Tibial artery (tissue), 4 donors: ENCODE data around the gene PLPP7.
"Not testable (repeated sequence)": the region's sequence is repeated elsewhere in the genome, so short reads cannot be mapped to it uniquely, and the experiment has no call there.

ENCODE experiments used
- DNase-seq, 2 donors: peaks; one replicate each; pipeline ENCODE4 v3.0.0-alpha.2; 2019
- H3K27ac ChIP-seq, 2 donors: fragments of 200-600 bp; sonication (generic) in 1 of 2; 1 replicate in 1 of 2; 2 replicates in 1 of 2; pipeline ENCODE4 v1.5.1; 2018 to 2019; ENCODE audit warnings: mild to moderate bottlenecking in 1 of 2
- H3K27me3 ChIP-seq, 2 donors: fragments of 200-600 bp; sonication (generic) in 1 of 2; one replicate each; pipeline versions ENCODE4 v1.5.1 to v1.6.0; 2016 to 2019
- H3K36me3 ChIP-seq, 3 donors: fragments of 200-600 bp; sonication (generic) in 2 of 3; one replicate each; pipeline ENCODE4 v1.5.1; 2016 to 2019; ENCODE audit warnings: mild to moderate bottlenecking in 2 of 3
- H3K4me1 ChIP-seq, 4 donors: fragments of 200-600 bp; sonication (generic) in 2 of 4; 1 replicate in 3 of 4; 2 replicates in 1 of 4; pipeline ENCODE4 v1.5.1; 2016 to 2019
- H3K4me3 ChIP-seq, 2 donors: fragments of 200-600 bp; sonication (generic) in 1 of 2; 1 replicate in 1 of 2; 2 replicates in 1 of 2; pipeline ENCODE4 v1.5.1; 2018 to 2019; ENCODE audit warnings: mild to moderate bottlenecking in 2 of 2
- H3K9me3 ChIP-seq, 3 donors: fragments of 200-600 bp; sonication (generic) in 1 of 3; one replicate each; pipeline ENCODE4 v1.5.1; 2016 to 2019
- CTCF ChIP-seq, 2 experiments: fragments of 200-600 bp in 1 of 2; fragments of 450-650 bp in 1 of 2; IDR thresholded peaks; one replicate each; pipeline ENCODE4 v1.5.1; 2017 to 2019; ENCODE audit warnings: antibody characterized with exemption in 2 of 2, mild to moderate bottlenecking in 1 of 2, moderate library complexity in 1 of 2
- intact Hi-C: fragments of 100-400 bp; cut with DNase I; formaldehyde crosslinking; loops from one replicate; pipeline ENCODE4 v1.15.0; 2023; ENCODE audit warnings: low total_unique reads

PLPP7 gene

GRCh38 chr9:131334629-131335367, 45.3 kb downstream of the PLPP7 start:
- no peak overlapping the region for H3K4me3 ChIP-seq
- peak; percentile 38 to 84 for DNase-seq
- no peak overlapping the region for H3K27ac ChIP-seq

GRCh38 chr9:131335368-131335755, 45.8 kb downstream of the PLPP7 start:
- no peak for DNase-seq
- Histone ChIP-seq H3K4me3 (no peak overlapping the region), H3K4me1 (peaks cover 0 to 12% (median 0%) of the 10 kb centered on the region in 4 donors), H3K36me3 (no peaks in the 10 kb centered on the region), H3K27ac (no peak overlapping the region), H3K9me3 (no peaks in the 10 kb centered on the region), H3K27me3 (no peaks in the 10 kb centered on the region)
- no peak for TF ChIP-seq CTCF (IDR thresholded peaks at IDR 0.05)
- intact Hi-C loops: loop anchor here (5.0 kb wide), 2 partner anchors 158 to 278 kb away; no protein-coding TSS in a partner anchor

More at GRCh38 chr9:131334629-131335367, 45.3 kb downstream of the PLPP7 start:
- H3K4me1 ChIP-seq: peaks cover 0 to 12% (median 0%) of the 10 kb centered on the region in 4 donors
- H3K36me3 ChIP-seq: no peaks in the 10 kb centered on the region
- no peak for TF ChIP-seq CTCF (IDR thresholded peaks at IDR 0.05)
- no peaks in the 10 kb centered on the region for H3K27me3 ChIP-seq
- no peaks in the 10 kb centered on the region for H3K9me3 ChIP-seq
- intact Hi-C loops: loop anchor here (5.0 kb wide), 2 partner anchors 157 to 277 kb away; no protein-coding TSS in a partner anchor

- no peak for TF ChIP-seq CTCF (IDR thresholded peaks at IDR 0.05)
- no peak for DNase-seq
- H3K4me1 ChIP-seq: peaks cover 0 to 12% (median 0%) of the 10 kb centered on the region in 4 donors
Observed at GRCh38 chr9:131337131-131337848, 47.8 kb downstream of the PLPP7 start.

GRCh38 chr9:131339212-131339611, 49.7 kb downstream of the PLPP7 start:
- H3K27ac ChIP-seq, H3K4me1 ChIP-seq, H3K36me3 ChIP-seq, H3K4me3 ChIP-seq, H3K9me3 ChIP-seq, H3K27me3 ChIP-seq: not testable (repeated sequence)
- peak in 1 of 2 donors; percentile 2 for DNase-seq
- intact Hi-C loops: loop anchor here (5.0 kb wide), 2 partner anchors 162 to 282 kb away; no protein-coding TSS in a partner anchor

More at GRCh38 chr9:131337131-131337848, 47.8 kb downstream of the PLPP7 start:
- Histone ChIP-seq H3K27me3 (no peaks in the 10 kb centered on the region), H3K9me3 (no peaks in the 10 kb centered on the region), H3K4me3 (no peak overlapping the region), H3K36me3 (no peaks in the 10 kb centered on the region), H3K27ac (no peak overlapping the region)
- intact Hi-C loops: loop anchor here (5.0 kb wide), 2 partner anchors 160 to 280 kb away; no protein-coding TSS in a partner anchor

GRCh38 chr9:131344931-131345535, 55.5 kb downstream of the PLPP7 start:
- H3K27me3 ChIP-seq: peaks cover 0 to 26% of the 10 kb centered on the region in 2 donors
- H3K36me3 ChIP-seq, H3K4me1 ChIP-seq, H3K4me3 ChIP-seq, H3K9me3 ChIP-seq, DNase-seq, H3K27ac ChIP-seq: not testable (repeated sequence)
- intact Hi-C loops: loop anchor here (10.0 kb wide), 1 partner anchor 400 kb away; the partner anchor contains the start of gene RAPGEF1

- Histone ChIP-seq H3K36me3 (no peaks in the 10 kb centered on the region), H3K27me3 (peaks cover 0 to 26% of the 10 kb centered on the region in 2 donors), H3K4me3 (no peak overlapping the region), H3K9me3 (no peaks in the 10 kb centered on the region), H3K4me1 (peaks cover 0 to 11% (median 9%) of the 10 kb centered on the region in 4 donors), H3K27ac (no peak overlapping the region)
- DNase-seq: no peak
- TF ChIP-seq CTCF (IDR thresholded peaks at IDR 0.05): no peak
- intact Hi-C loops: loop anchor here (10.0 kb wide), 1 partner anchor 398 kb away; the partner anchor contains the start of gene RAPGEF1
Observed at GRCh38 chr9:131346559-131346958, 57.0 kb downstream of the PLPP7 start.
